ENCODE measurements around the gene PRUNE2.

DNA sequence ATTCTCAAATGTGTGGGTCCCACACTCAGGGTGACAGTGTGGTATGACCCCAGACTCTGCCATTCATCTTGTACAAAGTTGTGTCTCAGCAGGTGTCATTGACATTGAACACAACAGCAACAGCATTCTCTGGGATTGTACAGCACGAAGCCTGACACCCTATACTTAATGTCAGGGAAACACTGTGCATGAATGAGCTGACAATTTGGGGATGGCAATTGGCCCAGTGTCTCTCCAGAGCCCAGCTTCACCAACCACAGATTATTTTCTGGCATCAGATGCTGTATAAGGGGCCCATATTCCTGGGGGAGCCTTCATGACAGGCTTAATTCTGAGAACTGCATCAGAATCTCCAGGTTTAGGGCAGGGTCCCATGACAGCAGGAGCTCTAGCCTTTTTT lies 303.7 kb downstream of the PRUNE2 start:
- TF ChIP-seq, protein P1, sequence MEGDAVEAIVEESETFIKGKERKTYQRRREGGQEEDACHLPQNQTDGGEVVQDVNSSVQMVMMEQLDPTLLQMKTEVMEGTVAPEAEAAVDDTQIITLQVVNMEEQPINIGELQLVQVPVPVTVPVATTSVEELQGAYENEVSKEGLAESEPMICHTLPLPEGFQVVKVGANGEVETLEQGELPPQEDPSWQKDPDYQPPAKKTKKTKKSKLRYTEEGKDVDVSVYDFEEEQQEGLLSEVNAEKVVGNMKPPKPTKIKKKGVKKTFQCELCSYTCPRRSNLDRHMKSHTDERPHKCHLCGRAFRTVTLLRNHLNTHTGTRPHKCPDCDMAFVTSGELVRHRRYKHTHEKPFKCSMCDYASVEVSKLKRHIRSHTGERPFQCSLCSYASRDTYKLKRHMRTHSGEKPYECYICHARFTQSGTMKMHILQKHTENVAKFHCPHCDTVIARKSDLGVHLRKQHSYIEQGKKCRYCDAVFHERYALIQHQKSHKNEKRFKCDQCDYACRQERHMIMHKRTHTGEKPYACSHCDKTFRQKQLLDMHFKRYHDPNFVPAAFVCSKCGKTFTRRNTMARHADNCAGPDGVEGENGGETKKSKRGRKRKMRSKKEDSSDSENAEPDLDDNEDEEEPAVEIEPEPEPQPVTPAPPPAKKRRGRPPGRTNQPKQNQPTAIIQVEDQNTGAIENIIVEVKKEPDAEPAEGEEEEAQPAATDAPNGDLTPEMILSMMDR (IDR thresholded peaks at IDR 0.05) = no peak
- TF ChIP-seq POLR2A (IDR thresholded peaks at IDR 0.05) = no peak
